HG03565 (cell line): Measurements from ENCODE around the gene SLFN5.
"Not testable (repeated sequence)": the region's sequence is repeated elsewhere in the genome, so short reads cannot be mapped to it uniquely, and the experiment has no call there.

Experiments used
- ATAC-seq: cut with Tn5 transposase; IDR thresholded peaks from one replicate; pipeline ENCODE4 v1.9.1; 2021; ENCODE audit warnings: mild to moderate bottlenecking, moderate library complexity; ENCODE audit not compliant: unreplicated experiment

Gene SLFN5

DNA sequence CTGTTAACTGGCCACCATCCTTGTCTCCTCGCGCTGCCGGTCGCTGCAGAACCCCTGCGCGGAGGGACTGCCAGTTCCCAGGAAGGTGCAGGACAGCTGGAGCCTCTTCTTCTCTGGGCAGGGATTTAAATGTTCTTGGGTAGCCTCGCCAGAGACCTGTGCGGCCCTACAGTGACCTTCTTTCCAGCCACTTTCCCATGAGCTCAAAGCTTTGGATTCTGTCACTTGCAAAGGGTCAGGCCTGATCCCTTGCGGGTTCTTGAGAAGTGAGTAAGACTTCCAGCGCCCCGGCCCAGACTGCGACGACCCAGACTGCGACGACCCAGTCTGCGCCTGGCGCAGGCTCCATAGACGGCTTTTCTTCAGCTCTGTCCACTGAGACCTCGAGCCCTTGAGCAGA, 1.4 kb upstream of the SLFN5 start:
- ATAC-seq: no peak

DNA sequence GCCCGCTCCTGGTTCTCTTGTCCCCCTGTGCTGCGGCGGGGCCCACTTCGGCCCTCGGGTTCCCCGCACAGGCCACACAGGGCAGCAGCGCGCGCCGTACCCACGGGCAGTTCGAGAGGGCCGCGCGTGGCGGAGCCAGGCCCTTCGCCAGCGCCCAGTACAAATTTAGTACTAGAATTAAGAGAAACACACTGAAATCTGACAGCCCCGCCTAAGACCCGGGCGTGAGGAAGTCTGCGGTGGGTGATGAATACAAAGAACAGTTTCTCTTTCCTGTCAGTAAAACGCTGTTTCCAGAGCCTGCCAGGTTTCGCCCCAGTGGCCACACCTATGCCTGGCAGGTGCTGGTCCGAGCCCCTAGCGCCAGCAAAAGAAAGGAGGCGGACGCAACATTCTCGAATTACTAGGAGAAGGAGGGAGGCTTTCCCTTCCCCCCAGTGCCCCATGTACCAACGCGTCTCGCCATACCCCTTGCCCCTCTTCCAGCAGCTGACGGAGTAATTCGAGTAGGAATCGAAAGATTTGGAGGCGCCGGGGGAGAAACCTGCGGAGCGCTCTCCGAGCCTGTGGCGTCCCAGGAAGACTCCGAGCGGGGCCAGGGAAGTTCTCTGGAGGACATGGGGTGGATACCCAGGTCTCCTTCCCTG, 591 bp upstream of the SLFN5 start:
- peak; percentile 30 for ATAC-seq

DNA sequence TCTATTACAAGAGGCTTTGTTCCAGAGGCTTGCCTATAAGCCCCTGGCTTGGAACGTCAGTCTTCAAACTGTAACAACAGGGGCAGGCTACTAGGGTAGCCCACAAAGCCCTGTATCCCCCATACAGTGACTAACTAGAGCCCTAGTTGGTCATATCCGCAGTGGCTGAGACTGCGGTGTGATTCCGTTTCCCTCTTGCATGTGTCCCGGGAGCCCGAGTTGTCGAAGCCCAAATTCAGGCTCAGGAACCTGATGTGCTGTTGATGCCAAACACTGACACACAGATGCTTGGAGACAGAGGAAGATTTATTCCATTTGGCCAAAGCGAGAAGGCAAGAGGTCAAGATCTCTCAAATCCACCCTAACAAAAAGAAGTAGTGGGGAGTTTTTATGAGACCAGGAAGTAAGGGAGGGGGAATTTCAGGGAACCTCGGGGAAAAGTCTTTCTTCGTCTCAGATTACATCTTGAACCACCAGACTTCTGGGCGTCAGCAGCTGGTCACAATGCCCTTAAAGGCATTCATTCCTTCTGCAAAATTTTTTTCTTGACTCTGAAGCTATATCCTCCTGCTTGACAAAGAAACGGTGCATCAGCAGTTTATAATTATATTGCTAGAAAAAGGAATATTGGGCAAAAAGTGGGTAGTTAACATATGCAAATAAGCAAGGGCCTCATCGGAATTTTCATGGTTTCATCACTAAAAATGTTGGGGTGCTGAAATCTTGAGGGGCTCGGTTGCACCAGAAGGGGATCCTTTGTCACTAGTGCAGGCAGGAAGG, 879 bp downstream of the SLFN5 start:
- ATAC-seq: no peak

GRCh38 chr17:35244341-35245195, 1.7 kb downstream of the SLFN5 start:
- ATAC-seq: peak; percentile 42

DNA sequence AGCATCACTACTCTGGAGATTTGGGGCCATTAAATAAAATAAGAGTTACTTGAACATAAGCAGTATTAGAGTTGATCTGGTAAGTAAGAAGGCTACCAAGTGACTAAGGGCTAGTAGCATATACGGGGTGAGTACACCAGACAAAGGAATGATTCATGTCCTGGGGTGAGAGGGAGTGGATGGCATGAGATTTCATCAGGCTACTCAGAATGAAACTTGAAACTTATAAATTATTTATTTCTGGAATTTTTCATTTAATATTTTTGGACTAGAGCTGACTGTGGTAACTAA, 2.3 kb downstream of the SLFN5 start:
- ATAC-seq: no peak

DNA sequence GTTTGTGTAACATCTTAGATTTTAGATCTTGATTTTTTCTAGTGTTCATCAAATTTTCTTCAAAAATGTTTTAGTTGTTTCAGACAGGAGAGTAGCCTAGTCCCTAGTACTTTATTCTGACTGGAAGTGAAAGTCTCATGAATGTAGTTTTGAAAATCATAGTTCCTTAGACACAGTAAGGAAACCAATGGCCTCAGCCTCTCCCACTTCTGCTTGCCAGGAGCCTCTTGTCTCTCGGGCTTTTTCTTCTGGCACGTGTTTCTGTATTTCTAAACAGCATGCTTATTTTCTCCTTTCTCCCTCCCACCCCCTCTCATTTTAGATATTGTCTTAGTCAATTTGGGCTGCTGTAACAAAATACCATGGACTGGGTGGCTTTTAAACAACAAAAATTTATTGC, 9.8 kb downstream of the SLFN5 start:
- no peak for ATAC-seq

GRCh38 chr17:35254107-35254773, 11.4 kb downstream of the SLFN5 start:
- ATAC-seq: no peak

- ATAC-seq: no peak
These were observed 12.4 kb downstream of the SLFN5 start for GRCh38 chr17:35255316-35255715.

- ATAC-seq: no peak
These were observed 13.8 kb downstream of the SLFN5 start for GRCh38 chr17:35256629-35257028.

DNA sequence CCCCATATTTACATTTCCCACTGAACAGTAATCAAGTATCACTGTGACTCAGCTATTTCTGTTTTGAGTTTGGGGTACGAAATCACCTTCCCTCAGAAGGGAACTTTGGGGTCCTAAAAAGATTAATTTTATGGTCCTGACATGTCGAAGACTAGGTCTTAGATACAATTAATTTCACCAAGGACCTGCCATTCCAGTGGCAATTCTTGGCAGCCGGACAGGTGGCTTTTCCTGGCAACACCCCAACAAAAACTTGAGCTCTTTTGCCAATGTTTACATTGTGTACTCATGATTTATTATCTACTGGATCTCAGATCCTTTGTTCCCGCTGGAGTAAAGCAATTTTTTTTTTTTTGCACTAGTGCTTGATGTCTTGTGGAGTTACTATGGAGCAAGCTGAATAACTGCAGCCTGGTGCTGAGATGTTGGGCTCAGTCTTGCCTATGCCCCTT, 14.4 kb downstream of the SLFN5 start:
- no peak for ATAC-seq

DNA sequence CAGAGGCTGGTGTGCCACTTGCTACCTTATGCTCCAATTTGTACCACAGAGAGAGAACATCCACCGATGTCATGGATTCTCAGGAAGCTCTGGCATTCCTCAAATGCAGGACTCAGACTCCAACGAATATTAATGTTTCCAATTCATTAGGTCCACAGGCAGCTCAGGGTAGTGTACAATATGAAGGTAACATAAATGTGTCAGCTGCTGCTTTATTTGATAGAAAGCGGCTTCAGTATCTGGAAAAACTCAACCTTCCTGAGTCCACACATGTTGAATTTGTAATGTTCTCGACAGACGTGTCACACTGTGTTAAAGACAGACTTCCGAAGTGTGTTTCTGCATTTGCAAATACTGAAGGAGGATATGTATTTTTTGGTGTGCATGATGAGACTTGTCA, 16.1 kb downstream of the SLFN5 start:
- no peak for ATAC-seq

GRCh38 chr17:35265071-35265470, 22.2 kb downstream of the SLFN5 start:
- ATAC-seq: no peak

DNA sequence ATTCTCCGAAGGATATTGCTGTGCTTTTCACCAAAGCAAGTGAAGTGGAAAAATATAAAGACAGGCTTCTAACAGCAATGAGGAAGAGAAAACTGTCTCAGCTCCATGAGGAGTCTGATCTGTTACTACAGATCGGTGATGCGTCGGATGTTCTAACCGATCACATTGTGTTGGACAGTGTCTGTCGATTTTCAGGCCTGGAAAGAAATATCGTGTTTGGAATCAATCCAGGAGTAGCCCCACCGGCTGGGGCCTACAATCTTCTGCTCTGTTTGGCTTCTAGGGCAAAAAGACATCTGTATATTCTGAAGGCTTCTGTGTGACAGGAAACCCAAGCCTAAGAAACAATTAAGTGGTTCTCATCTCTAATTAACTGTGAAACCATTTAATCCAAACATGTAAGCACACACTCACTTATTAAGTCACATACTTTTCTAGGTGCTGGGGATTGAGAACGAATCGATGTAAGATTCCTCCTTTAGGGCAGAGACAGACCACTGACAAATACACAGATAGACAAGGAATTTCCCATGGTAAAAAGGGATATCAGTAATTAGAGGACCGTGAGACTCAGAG, 22.8 kb downstream of the SLFN5 start:
- no peak for ATAC-seq

- ATAC-seq: not testable (repeated sequence)
These were observed 31.5 kb downstream of the SLFN5 start for GRCh38 chr17:35274167-35275066.

GRCh38 chr17:35278454-35278853, 35.6 kb downstream of the SLFN5 start:
- not testable (repeated sequence) for ATAC-seq

GRCh38 chr17:35278876-35279275, 36.0 kb downstream of the SLFN5 start:
- ATAC-seq: not testable (repeated sequence)

DNA sequence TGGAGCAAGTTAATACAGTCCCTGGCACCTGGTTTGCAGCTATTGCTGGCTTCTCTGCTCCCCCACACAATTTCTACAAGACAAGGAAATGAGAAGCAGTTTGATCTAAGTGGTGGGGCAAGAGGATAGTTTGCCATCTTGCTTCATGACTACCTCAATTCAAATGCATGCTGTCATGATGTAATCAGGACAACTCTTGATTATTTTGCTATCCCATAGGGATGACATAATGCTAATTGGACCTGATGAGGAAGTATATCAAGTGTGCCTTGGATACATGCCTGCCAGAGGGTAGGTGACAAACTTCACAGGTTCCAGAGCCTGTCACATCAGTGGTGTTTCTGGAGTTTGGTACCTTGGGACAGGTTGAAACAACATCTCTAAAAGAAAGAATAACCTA, 40.9 kb downstream of the SLFN5 start:
- no peak for ATAC-seq

DNA sequence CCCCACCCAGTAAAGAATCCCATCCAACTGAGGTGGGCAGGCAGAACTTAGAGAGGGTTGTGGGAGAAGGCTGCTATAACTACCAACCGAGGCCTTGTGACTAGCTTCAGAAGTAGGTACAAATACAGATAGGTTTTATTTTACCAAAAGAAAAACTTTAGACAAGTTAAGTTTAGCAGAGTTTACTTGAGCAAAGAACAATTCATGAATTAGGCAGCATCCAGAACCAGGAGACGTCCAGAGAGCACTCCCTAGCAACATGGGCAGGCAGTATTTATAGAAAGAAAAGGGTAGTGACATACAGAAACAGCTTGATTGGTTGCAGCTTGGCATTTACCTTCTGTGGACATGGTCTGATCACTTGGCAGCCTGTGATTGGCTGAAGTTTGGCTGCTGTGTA, 42.1 kb downstream of the SLFN5 start:
- ATAC-seq: no peak

GRCh38 chr17:35286120-35286781, 43.4 kb downstream of the SLFN5 start:
- ATAC-seq: no peak
